COLO668 (cell line): Measurements from ENCODE around the gene TRMU.
A peak's percentile ranks its signal among the peaks of the same experiment; 100 is the strongest.

Experiments
- DNase-seq: peaks from one replicate; lab custom pipeline; 2025; ENCODE audit not compliant: unreplicated experiment; lab: John Stamatoyannopoulos, UW

TRMU gene

GRCh38 chr22:46368422-46368821, 32.9 kb downstream of the TRMU start:
- no peak for DNase-seq

DNA sequence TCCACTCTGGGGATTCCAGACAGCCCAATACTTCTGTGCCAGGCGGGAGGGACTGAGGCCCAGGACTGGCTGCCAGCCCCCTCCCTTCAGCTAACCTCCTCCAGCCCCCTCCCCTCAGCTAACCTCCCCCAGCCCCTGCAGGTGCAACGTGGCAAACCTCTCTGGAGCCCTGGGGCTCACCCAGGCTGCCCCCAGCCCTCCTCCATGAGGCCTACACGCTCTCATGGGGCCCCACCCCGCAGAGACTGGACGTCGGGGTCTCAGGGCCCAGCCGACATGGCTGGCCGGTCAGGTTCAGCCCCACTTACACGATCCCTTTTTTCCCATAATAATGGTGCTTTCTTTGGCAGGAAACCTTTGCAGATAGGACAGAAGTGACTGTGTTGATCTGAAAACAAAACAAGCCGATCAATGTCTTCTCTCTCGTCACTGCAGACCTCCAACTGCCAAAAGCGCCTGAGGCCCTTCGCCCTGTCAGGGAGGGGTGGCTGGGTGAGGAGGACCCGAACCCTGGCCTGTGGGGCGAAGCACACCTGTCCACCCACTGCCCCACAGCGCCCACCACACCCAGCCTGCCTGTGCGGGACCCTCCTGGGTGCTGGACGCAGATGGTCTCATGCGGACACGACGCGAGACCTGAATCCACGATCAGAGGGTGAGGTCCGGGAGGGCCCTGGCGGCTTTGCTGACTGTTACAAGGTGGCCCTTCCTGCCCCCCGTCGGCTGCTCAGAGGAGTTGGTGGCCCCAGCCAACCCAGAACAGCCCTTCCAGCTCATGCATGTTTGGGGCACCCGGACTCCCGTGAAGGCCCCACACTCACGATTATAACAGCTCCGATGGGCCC, 33.6 kb downstream of the TRMU start:
- DNase-seq = no peak

DNA sequence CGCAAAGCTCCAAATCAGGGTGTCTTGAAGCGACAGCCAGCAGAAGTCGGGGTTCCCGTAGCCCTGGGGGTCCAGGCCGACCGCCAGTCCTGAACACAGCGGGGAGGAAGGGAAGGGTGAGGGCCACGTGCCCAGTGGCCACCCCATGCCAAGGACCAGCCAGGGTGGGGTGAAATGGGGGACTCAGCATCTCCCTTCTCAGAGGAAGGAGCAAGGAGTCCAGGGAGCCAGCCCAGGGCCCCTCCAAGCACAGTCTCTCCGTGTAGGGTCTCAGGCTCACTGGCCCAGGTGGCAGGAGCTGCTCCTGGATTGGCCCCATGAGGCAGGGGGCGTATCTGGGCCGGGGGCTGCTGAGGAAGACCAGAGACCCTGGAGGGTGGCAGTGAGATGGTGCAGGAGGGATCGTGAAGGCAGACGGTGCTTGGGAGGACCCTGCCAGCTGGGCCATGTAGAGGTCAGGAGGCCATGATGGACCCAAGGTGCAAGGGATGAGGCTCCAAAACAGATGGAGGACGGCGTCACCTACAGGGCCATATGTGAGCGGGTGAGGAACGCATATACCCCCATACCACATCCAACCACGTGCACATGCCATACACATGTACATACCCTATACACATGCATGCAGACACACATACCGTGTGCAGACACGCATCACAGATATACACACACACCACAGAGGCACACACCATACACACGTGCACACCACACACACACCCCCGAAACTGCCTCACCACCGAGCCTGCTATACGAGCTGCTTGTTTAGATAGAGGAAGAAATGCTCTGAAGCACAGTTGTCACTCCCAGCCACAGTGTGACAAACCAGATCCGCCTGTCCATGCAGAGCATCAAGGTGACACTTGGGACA, 34.4 kb downstream of the TRMU start:
- no peak for DNase-seq

DNA sequence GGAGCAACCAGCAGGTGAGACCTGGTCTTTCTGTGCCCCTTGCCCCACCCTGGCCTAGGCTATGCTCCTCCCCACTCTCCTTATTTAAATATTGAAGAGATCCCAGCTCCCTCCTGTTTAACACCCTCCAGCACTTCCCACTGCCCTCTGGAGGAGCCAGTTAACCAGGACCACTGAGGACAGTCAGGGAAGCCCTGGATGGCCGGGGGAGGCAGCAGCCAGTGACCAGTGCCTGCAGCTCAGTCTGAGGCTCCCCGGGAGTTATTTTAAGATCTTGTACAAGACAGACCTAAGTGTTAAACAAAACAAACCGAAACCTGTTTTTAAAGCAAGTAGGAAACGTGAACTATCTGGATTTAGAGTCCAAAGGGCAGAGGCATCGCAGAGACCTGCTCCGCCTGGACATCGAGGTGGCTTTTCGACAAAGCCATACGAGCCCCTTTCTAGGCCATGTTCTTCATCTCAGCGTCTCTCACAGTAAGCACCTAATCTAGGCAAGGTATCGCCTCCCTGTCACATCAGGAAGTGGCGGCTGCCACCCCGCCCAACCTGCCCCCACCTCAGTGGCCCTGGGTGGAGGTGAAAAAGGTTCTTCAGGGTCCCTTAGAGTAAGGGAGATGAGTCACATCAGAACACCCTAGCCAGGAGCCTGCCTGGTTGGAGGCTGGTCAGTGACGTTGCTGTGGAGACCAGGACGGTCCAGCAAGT, 35.2 kb downstream of the TRMU start:
- peak; percentile 42 for DNase-seq

- no peak for DNase-seq
Measured at GRCh38 chr22:46371623-46372226, 36.2 kb downstream of the TRMU start.

DNA sequence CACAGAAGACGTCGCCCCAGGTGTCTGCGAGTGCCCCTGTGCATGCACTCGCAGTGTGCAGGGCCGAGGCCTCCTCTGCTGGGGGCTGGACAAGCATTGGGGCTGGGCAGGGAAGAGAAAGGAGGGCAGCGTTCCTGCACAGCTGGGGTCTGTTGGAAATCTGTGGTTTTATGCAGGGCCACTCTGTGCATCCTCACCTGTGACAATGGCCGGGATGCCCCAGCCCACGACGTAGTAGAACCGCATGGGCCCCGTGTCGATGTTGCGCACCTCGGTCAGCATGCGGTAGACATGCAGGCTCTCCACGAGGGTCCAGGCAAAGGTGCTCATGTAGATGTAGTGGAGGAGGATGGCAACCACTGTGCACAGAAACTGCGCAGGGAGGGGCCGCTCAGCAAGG, 37.2 kb downstream of the TRMU start:
- no peak for DNase-seq

- DNase-seq = peak; percentile 72
Measured at GRCh38 chr22:46373159-46373558, 37.6 kb downstream of the TRMU start.

- peak; percentile 85 for DNase-seq
Measured at GRCh38 chr22:46373921-46374662, 38.6 kb downstream of the TRMU start.

DNA sequence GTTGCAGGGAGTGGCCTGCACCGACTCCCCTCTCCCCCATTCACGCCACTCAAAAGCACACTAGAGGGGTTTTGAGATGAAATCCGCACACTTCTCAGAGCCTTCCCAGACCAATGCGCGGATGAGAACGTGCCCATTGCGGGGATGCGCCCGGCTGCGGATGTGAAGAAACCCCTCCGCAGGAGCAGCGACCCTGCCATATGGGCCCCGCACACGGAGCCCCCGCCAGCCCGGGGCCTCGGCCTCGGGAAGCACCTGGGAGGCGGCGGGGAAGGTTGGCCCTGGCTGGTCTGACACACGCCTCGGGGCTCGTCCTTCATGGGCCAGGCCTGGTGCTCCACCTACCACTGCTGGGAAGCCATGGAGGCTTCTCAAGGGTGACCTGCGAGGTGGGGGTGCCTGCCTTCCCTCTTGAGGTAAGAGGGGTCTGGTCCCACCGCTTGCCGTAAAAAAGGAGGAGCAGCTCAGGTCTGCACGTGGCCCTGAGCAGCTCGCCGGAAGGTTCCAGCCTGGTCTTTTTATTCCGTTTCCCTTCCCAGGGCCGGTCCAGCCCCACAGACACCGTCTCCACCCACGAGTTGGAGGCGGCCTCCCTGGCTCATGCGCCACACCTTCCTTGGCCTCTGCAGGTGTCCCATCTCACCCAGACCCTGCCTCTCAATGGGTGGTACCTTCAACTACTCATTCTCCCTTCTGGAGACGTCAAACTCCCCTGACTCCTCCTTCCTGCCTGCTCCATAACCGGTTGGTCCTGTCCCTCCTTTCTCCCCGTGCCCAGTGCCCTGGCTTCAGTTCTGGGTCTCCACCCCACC, 39.4 kb downstream of the TRMU start:
- peak; percentile 56 for DNase-seq

- DNase-seq = no peak
Measured at GRCh38 chr22:46376111-46376510, 40.6 kb downstream of the TRMU start.

DNA sequence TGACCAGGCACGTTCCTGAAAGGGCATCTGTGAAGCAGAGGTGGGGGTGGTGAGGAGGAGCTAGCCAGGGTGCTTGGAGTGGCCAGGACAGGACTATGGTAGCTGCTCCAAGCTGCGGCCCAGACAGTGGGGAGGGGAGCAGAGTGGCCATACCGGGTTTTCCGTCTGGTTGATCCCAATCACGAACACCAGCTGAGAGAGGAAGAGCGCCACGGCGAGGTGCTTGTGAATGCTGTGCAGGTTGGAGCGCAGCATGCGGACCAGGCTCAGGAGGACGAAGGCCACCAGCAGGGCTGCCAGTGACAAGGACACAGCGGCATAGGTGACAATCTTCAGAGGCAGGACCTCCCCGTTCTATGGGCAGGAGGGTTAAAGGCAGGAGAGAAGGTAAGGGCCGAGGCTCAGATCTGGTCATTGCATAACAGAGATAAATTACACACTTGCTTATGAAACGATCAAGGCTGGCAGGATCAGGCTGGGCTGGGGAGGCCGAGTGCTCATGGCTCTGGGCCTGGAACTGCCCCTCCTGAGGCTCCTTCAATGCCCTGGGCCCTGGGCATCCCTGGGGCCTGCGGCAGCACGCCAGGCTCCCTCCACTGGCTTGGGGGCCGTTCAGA, 41.5 kb downstream of the TRMU start:
- peak; percentile 27 for DNase-seq

GRCh38 chr22:46377525-46378425, 42.3 kb downstream of the TRMU start:
- DNase-seq = peak; percentile 78

GRCh38 chr22:46378426-46379065, 43.0 kb downstream of the TRMU start:
- DNase-seq = peak; percentile 65

GRCh38 chr22:46379066-46379930, 43.8 kb downstream of the TRMU start:
- peak; percentile 62 for DNase-seq

DNA sequence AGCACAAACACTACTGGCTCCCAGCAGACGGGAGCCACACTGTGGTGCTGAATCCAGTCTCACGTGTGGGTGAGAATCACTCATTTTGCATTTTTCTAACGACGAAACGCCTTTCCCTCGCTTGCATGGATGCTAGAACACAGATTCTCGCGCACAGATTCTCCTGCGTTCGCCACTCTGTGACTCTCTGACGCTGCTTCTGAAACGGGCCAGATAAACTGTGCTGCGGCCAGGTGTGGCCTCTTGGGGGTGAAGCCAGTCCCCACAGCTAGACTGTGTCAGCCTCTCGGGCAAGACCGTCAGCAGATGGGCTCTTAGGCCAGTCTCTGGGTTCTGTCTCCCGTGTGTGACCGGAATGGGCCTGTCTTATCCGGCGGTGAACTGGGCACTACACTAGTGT, 44.6 kb downstream of the TRMU start:
- no peak for DNase-seq

GRCh38 chr22:46380581-46380980, 45.1 kb downstream of the TRMU start:
- DNase-seq = no peak

- peak; percentile 13 for DNase-seq
Measured at GRCh38 chr22:46381142-46381541, 45.6 kb downstream of the TRMU start.
